Measurements from ENCODE around the gene URGCP. TPM values are rescaled to one million over a fixed set of nuclear protein-coding genes. Genes with fewer than 3 reads are reported as not detected.

The URGCP gene
- total and polyA plus RNA-seq, 10 of the 15 experiments (the other 5 are each of a cell fraction or from before 2014, with no cell fraction given): 2.0 to 29.7 (median 17.5) TPM

- CTCF ChIA-PET: interaction anchor here (0.6 to 3.4 kb wide), 9 partner anchors 8 to 1907 kb away, joined by 3 to 16 read pairs (median 3); partner anchors contain the start of gene STK17A
- TF ChIP-seq KLF5 (IDR thresholded peaks at IDR 0.05; ENCODE audit: partially characterized antibody) (no peak), CBX3 (IDR thresholded peaks at IDR 0.05; ENCODE audit: borderline replicate concordance, low read depth) (no peak), MLLT1 (IDR thresholded peaks at IDR 0.05) (no peak), JUND (IDR thresholded peaks at IDR 0.05; ENCODE audit: low read depth, low read length) (no peak), KDM1A (IDR thresholded peaks at IDR 0.05; ENCODE audit: borderline replicate concordance) (no peak), CTCF (IDR thresholded peaks at IDR 0.05 in 2 of 3, conservative IDR thresholded peaks at IDR 0.05 in 1 of 3; ENCODE audit: control insufficient read depth in 2 of 3, extremely low read depth in 1 of 3, insufficient read depth in 1 of 3, low read depth in 3 of 3, low read length in 3 of 3) (no peak), RB1 (IDR thresholded peaks at IDR 0.05; ENCODE audit: borderline replicate concordance) (no peak), TCF7 (IDR thresholded peaks at IDR 0.05; ENCODE audit: borderline replicate concordance) (no peak), IRF4 (IDR thresholded peaks at IDR 0.05; ENCODE audit: low read depth, low read length) (no peak), ZBED1 (IDR thresholded peaks at IDR 0.05; ENCODE audit: borderline replicate concordance) (no peak), TBL1XR1 (IDR thresholded peaks at IDR 0.05; ENCODE audit: low read depth, low read length) (no peak), FOS (IDR thresholded peaks at IDR 0.05; ENCODE audit: borderline replicate concordance, extremely low read depth, insufficient read length) (no peak), LARP7 (IDR thresholded peaks at IDR 0.05) (no peak), YBX1 (IDR thresholded peaks at IDR 0.05) (no peak), CREM (IDR thresholded peaks at IDR 0.05; ENCODE audit: low read depth) (no peak), PML (IDR thresholded peaks at IDR 0.05; ENCODE audit: low read length) (no peak), CEBPZ (IDR thresholded peaks at IDR 0.05; ENCODE audit: low read depth, low read length) (no peak)
- Histone ChIP-seq H4K20me1 (ENCODE audit: control insufficient read depth, insufficient read depth) (no peaks in the 10 kb centered on the region), H3K9ac (ENCODE audit: control insufficient read depth, insufficient read depth, low read length) (no peak overlapping the region), H3K36me3 (ENCODE audit: control insufficient read depth in 2 of 2, insufficient read depth in 2 of 2, low read length in 1 of 2) (no peaks in the 10 kb centered on the region), H3K4me2 (ENCODE audit: control insufficient read depth, insufficient read depth) (no peak overlapping the region), H3K9me3 (replicated peaks; ENCODE audit: control insufficient read depth, insufficient read depth, low read length) (no peaks in the 10 kb centered on the region; the same call in 2 of the 3 replicates), H3K4me1 (ENCODE audit: control insufficient read depth, insufficient read depth, low read length) (peaks cover 10% of the 10 kb centered on the region; the same call in 1 of the 2 replicates), H2AFZ (ENCODE audit: control insufficient read depth, low read depth, low read length) (no peak overlapping the region), H3K79me2 (ENCODE audit: control insufficient read depth, insufficient read depth, low read length) (no peaks in the 10 kb centered on the region), H3K4me3 (no peak overlapping the region), H3K27ac (ENCODE audit: control insufficient read depth, insufficient read depth) (no peak overlapping the region), H3K27me3 (replicated peaks in 1 of 2; ENCODE audit: control insufficient read depth in 2 of 2, insufficient read depth in 2 of 2, low read length in 1 of 2) (no peaks in the 10 kb centered on the region)
- WGBS (ENCODE audit: insufficient coverage, insufficient replicate concordance, low lambda C conversion rate, missing lambda C conversion rate): 32% methylated on average over 4 of the region's 4 CpGs
- FAIRE-seq (no peak), ATAC-seq (no peak), DNase-seq (ENCODE audit: low read depth, low spot score) (no peak)
- intact Hi-C loops (cut with micrococcal nuclease; ENCODE audit: unreplicated experiment): no loop called here
- POLR2A ChIA-PET: interaction anchor here (0.6 to 0.7 kb wide), 2 partner anchors 118 to 390 kb away, joined by 3 to 8 read pairs; no protein-coding TSS in a partner anchor
- in situ Hi-C loops (cut with MboI): loop anchor here (25.0 kb wide), 1 partner anchor 1910 kb away; no protein-coding TSS in a partner anchor
- SMC1A ChIA-PET (ENCODE audit: uncharacterized antibody, unreplicated experiment): interaction anchor here (0.9 to 2.1 kb wide), 6 partner anchors 8 to 907 kb away, joined by 3 to 8 read pairs (median 4); no protein-coding TSS in a partner anchor
- no TSS peak for BruUV-seq (replicated peaks)
- RAD21 ChIA-PET (ENCODE audit: unreplicated experiment): interaction anchor here (2.2 to 2.4 kb wide), 2 partner anchors 9 to 265 kb away, joined by 11 read pairs; partner anchors contain the start of gene STK17A
Measured at GRCh38 chr7:43847496-43847895, 58.9 kb downstream of the URGCP start.
